Common myeloid progenitor, CD34-positive (primary cell): ENCODE measurements around the gene MED9.

Source experiments
- CTCF ChIA-PET: fragments of 350-600 bp; sonication (Branson Sonifier 250); formaldehyde crosslinking; loops from one replicate; lab custom pipeline; 2021; ENCODE audit warnings: antibody characterized with exemption; lab: Charles Lee
- POLR2A ChIA-PET: fragments of 350-600 bp; sonication (Branson Sonifier 250); formaldehyde crosslinking; loops from one replicate; lab custom pipeline; 2021; ENCODE audit warnings: antibody characterized with exemption; lab: Charles Lee
- DNase-seq, 3 donors: peaks; one replicate each; pipeline versions ENCODE4 v3.0.0 to v3.0.0-alpha.2; 2013
- H3K27ac ChIP-seq, 2 experiments: 1 replicate in 1 of 2; 2 replicates in 1 of 2; pipeline ENCODE4 v1.7.0; 2013; ENCODE audit warnings: inconsistent platforms in 2 of 2, low read length in 2 of 2, mild to moderate bottlenecking in 2 of 2, low read depth in 1 of 2, moderate library complexity in 1 of 2; ENCODE audit not compliant: severe bottlenecking in 2 of 2, insufficient read depth in 1 of 2, poor library complexity in 1 of 2
- H3K27me3 ChIP-seq, 5 experiments: replicated peaks in 2 of 5; 1 replicate in 3 of 5; 2 replicates in 2 of 5; pipeline versions ENCODE4 v1.6.1 to v1.7.0; 2013; ENCODE audit warnings: low read length in 4 of 5, mild to moderate bottlenecking in 2 of 5, moderate library complexity in 2 of 5, inconsistent platforms in 1 of 5; ENCODE audit not compliant: insufficient read depth in 5 of 5, control insufficient read depth in 4 of 5
- H3K36me3 ChIP-seq, 4 experiments: 1 replicate in 2 of 4; 2 replicates in 2 of 4; pipeline versions ENCODE4 v1.6.1 to v1.7.0; 2013; ENCODE audit warnings: low read length in 3 of 4, control low read depth in 1 of 4, mild to moderate bottlenecking in 1 of 4; ENCODE audit not compliant: control insufficient read depth in 4 of 4, insufficient read depth in 4 of 4
- H3K4me1 ChIP-seq, 4 experiments: 1 replicate in 3 of 4; 2 replicates in 1 of 4; pipeline versions ENCODE4 v1.6.1 to v1.7.1; 2013; ENCODE audit warnings: low read length in 3 of 4, mild to moderate bottlenecking in 3 of 4, control low read depth in 1 of 4, inconsistent platforms in 1 of 4, moderate library complexity in 1 of 4; ENCODE audit not compliant: control insufficient read depth in 4 of 4, insufficient read depth in 4 of 4; ENCODE audit errors: control extremely low read depth in 1 of 4
- H3K4me3 ChIP-seq, 7 experiments: 1 replicate in 4 of 7; 2 replicates in 3 of 7; pipeline versions ENCODE4 v1.5.1 to v1.7.0; 2013; ENCODE audit warnings: mild to moderate bottlenecking in 7 of 7, low read length in 6 of 7, moderate library complexity in 6 of 7, inconsistent platforms in 2 of 7, low read depth in 2 of 7, control low read depth in 1 of 7; ENCODE audit not compliant: insufficient read depth in 4 of 7, control insufficient read depth in 1 of 7; ENCODE audit errors: extremely low read depth in 1 of 7
- H3K9me3 ChIP-seq, 5 experiments: 1 replicate in 4 of 5; 2 replicates in 1 of 5; pipeline versions ENCODE4 v1.6.1 to v1.7.1; 2013; ENCODE audit warnings: low read length in 4 of 5, mild to moderate bottlenecking in 2 of 5, inconsistent platforms in 1 of 5, low read depth in 1 of 5, moderate library complexity in 1 of 5; ENCODE audit not compliant: control insufficient read depth in 4 of 5, insufficient read depth in 2 of 5; ENCODE audit errors: control extremely low read depth in 1 of 5
- WGBS: methylation state at CpG from one replicate; pipeline ENCODE4 v1.1.5; 2013; ENCODE audit not compliant: insufficient coverage; 5-methylcytosine and 5-hydroxymethylcytosine counted together

Gene MED9

GRCh38 chr17:17514993-17515933, 38.5 kb downstream of the MED9 start:
- Histone ChIP-seq H3K4me1 (peaks cover 0 to 28% (median 22%) of the 10 kb centered on the region in 4 experiments), H3K36me3 (peaks cover 0 to 4% (median 0%) of the 10 kb centered on the region in 4 experiments), H3K4me3 (no peak overlapping the region), H3K9me3 (no peaks in the 10 kb centered on the region), H3K27ac (no peak overlapping the region), H3K27me3 (no peaks in the 10 kb centered on the region)
- CTCF ChIA-PET, result interaction anchor here (1.1 to 1.2 kb wide), 2 partner anchors 18 to 127 kb away, joined by 3 to 5 read pairs; no protein-coding TSS in a partner anchor
- 96% methylated on average over 21 of the region's 21 CpGs for WGBS
- no peak for DNase-seq
- POLR2A ChIA-PET, result interaction anchor here (0.5 kb wide), 1 partner anchor 32 kb away, joined by 3 read pairs; no protein-coding TSS in a partner anchor

DNA sequence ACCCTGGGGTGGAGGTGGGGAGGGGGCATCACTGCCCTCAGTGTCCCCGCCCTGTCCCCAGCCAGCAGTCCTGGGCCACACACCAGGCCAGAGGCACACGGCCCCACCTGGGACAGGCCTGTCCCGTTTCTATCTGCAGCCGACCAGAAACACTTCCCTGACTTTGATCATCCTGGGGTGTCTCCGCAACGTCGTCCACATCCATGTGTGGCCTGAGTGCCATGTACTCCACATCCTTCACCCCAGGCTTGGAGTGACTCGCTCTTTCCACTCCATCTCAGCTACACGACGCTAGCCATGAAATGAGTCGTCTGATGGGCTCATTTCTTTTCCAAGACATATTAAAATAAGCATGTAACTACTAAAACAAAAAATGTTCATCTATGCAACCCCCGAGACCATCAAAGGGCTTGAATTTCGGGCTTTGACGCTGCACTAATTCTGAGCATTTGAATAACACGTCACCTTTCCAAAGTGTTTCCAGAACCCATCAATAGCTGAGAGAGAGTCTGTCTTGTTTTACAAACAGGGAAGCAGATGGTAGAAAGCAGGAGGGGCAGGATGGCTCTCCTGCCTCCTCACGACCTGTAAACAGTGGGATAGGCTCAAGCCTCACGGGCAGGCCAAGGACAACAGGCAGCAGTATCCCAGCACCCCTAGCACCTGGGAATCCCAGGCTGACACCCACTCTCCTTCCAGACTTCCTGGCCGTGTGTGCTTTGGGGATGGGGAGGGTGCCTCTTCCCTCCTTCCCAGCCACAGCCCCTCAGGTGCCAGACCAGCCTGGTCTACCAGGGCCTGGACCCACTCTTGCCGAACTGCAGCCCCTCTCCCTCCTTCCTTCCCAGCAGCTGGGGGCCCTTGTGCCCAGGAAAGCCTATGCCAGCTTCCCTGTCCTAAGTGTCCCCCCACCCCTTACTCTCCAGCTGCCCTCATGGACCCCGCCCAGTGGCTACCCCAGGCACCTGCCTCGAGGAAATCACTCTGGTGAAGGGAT, 39.4 kb downstream of the MED9 start:
- Histone ChIP-seq H3K36me3 (peaks cover 0 to 4% (median 0%) of the 10 kb centered on the region in 4 experiments), H3K27me3 (no peaks in the 10 kb centered on the region), H3K4me1 (peaks cover 0 to 18% (median 12%) of the 10 kb centered on the region in 4 experiments), H3K27ac (no peak overlapping the region), H3K9me3 (no peaks in the 10 kb centered on the region), H3K4me3 (no peak overlapping the region)
- ChIA-PET POLR2A (no interaction called here), CTCF (interaction anchor here (1.2 to 2.0 kb wide), 3 partner anchors 19 to 52 kb away, joined by 5 read pairs; no protein-coding TSS in a partner anchor)
- no peak for DNase-seq
- 97% methylated on average over 16 of the region's 21 CpGs for WGBS

DNA sequence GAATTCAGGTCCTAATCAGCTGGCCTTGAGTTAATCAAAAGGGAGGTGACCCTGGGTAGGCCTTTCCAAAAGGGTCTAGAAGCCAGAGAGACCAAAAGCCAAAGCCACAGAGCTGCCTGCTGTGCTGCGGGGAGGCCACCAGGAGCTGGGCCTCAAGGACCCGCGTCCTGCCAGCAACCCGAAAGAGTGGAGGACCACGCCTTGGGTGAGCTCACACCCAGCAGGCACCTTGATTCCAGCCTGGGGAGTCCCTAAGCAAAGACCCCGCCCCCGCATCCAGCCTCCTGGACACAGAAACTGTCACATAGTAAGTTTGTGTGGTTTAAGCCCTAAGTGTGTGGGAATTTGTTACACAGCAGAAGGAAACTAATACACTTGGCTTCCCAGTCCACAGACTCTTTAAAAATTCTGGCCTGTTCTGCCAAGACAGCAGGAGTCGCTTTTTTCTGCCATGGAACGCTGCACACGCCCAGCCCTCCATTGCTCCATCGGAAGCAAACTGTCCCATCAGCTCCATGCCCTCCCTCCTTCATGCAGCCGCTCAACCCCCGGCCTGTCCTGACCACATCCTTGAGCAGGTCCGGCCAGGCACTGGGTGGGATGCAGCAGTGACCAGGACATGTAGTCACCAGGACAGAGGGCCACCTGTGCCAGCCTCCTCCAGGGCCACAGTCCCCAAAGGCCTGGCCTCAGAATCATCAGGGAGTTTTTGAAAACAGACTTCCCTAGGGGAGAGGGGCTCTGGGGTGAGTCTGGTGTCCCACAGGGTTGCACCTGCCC, 40.3 kb downstream of the MED9 start:
- H3K27me3 ChIP-seq, result no peaks in the 10 kb centered on the region
- ChIA-PET CTCF (interaction anchor here (1.3 to 2.0 kb wide), 2 partner anchors 20 to 51 kb away, joined by 5 read pairs; no protein-coding TSS in a partner anchor), POLR2A (no interaction called here)
- peaks cover 0 to 10% (median 5%) of the 10 kb centered on the region in 4 experiments for H3K4me1 ChIP-seq
- H3K36me3 ChIP-seq, result peaks cover 0 to 4% (median 0%) of the 10 kb centered on the region in 4 experiments
- no peak overlapping the region for H3K27ac ChIP-seq
- 95% methylated on average over 7 of the region's 14 CpGs for WGBS
- no peak for DNase-seq
- H3K4me3 ChIP-seq, result no peak overlapping the region
- no peaks in the 10 kb centered on the region for H3K9me3 ChIP-seq

GRCh38 chr17:17518014-17518413, 41.2 kb downstream of the MED9 start:
- CTCF ChIA-PET, result interaction anchor here (0.6 to 2.0 kb wide), 4 partner anchors 21 to 163 kb away, joined by 3 to 5 read pairs (median 4); no protein-coding TSS in a partner anchor
- Histone ChIP-seq H3K27ac (no peak overlapping the region), H3K9me3 (no peaks in the 10 kb centered on the region), H3K36me3 (peaks cover 0 to 4% (median 0%) of the 10 kb centered on the region in 4 experiments), H3K4me1 (peaks cover 0 to 10% (median 4%) of the 10 kb centered on the region in 4 experiments), H3K4me3 (no peak overlapping the region), H3K27me3 (no peaks in the 10 kb centered on the region)
- POLR2A ChIA-PET, result no interaction called here
- 92% methylated on average over 14 of the region's 15 CpGs for WGBS
- DNase-seq, result no peak

DNA sequence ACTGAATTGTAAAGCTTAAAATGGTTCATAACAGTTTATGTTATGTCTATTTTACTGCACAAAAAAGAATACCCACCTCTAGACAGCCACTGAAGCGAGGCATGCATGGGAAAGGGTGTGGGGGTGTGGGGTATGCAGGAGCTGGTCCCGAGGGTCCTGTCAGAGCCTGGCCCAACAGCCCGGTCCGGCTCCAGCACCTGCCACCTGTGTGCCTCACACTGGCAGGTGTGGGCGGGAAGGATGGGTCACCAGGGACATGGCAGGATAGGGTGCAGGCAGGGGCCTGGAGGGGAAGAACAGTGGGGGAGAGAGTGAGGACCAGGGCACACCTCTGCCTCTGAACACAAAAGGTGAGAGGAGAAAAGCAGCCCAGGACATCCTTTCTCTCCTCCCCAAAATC, 42.2 kb downstream of the MED9 start:
- ChIA-PET POLR2A (no interaction called here), CTCF (interaction anchor here (0.6 to 1.5 kb wide), 3 partner anchors 25 to 232 kb away, joined by 3 to 4 read pairs (median 3); no protein-coding TSS in a partner anchor)
- H3K27ac ChIP-seq, result no peak overlapping the region
- H3K4me3 ChIP-seq, result no peak overlapping the region
- no peaks in the 10 kb centered on the region for H3K9me3 ChIP-seq
- peaks cover 0 to 18% (median 11%) of the 10 kb centered on the region in 4 experiments for H3K4me1 ChIP-seq
- DNase-seq, result no peak
- WGBS, result 100% methylated on average over 3 of the region's 5 CpGs
- no peaks in the 10 kb centered on the region for H3K27me3 ChIP-seq
- peaks cover 0 to 4% (median 0%) of the 10 kb centered on the region in 4 experiments for H3K36me3 ChIP-seq

GRCh38 chr17:17519886-17520285, 43.1 kb downstream of the MED9 start:
- H3K4me1 ChIP-seq, result peaks cover 0 to 18% (median 11%) of the 10 kb centered on the region in 4 experiments
- no peak overlapping the region for H3K4me3 ChIP-seq
- H3K27ac ChIP-seq, result no peak overlapping the region
- peaks cover 0 to 4% (median 0%) of the 10 kb centered on the region in 4 experiments for H3K36me3 ChIP-seq
- no peaks in the 10 kb centered on the region for H3K27me3 ChIP-seq
- no peak for DNase-seq
- POLR2A ChIA-PET, result no interaction called here
- CTCF ChIA-PET, result interaction anchor here (0.6 to 1.5 kb wide), 4 partner anchors 16 to 231 kb away, joined by 3 to 5 read pairs (median 4); no protein-coding TSS in a partner anchor
- H3K9me3 ChIP-seq, result no peaks in the 10 kb centered on the region
- WGBS, result 100% methylated on average over 5 of the region's 10 CpGs
